PC-9 (cell line): Measurements from ENCODE around the gene BCL2L14. TPM values are rescaled to one million over a fixed set of nuclear protein-coding genes. Genes with fewer than 3 reads are reported as not detected.

Source experiments
- BruUV-seq: library from RNA; stranded (reverse); fragments of 400-500 nt; replicated peaks from 2 replicates; lab custom pipeline; 2021; lab: Mats Ljungman, UMichigan
- CTCF ChIA-PET: fragments of 300-600 bp; sonication (Branson Sonifier 250); formaldehyde crosslinking; loops from one replicate; lab custom pipeline; 2022; ENCODE audit warnings: antibody characterized with exemption; lab: Charles Lee
- POLR2A ChIA-PET: fragments of 300-600 bp; sonication (Branson Sonifier 250); formaldehyde crosslinking; loops from one replicate; lab custom pipeline; 2022; ENCODE audit warnings: antibody characterized with exemption; ENCODE audit not compliant: unreplicated experiment; lab: Charles Lee
- DNase-seq, 2 experiments: peaks; one replicate each; pipeline versions ENCODE4 v3.0.0 to v3.0.0-alpha.2; 2015 to 2022; ENCODE audit warnings: mixed read lengths in 1 of 2
- H2AFZ ChIP-seq: fragments of 200-600 bp; sonication (generic); 2 replicates; pipeline ENCODE4 v1.8.1; 2017; ENCODE audit warnings: antibody characterized with exemption
- H3F3A ChIP-seq: fragments of 200-600 bp; sonication (generic); 2 replicates; pipeline ENCODE4 v1.8.1; 2017; ENCODE audit warnings: antibody characterized with exemption, mild to moderate bottlenecking, low read depth; ENCODE audit not compliant: insufficient read depth
- H3K27ac ChIP-seq: fragments of 200-600 bp; sonication (generic); 2 replicates; pipeline ENCODE4 v1.6.1; 2016; ENCODE audit warnings: mixed run types
- H3K27me3 ChIP-seq: fragments of 200-600 bp; sonication (generic); 2 replicates; pipeline ENCODE4 v1.6.1; 2016; ENCODE audit warnings: low read depth, mixed run types; ENCODE audit not compliant: insufficient read depth
- H3K36me3 ChIP-seq: fragments of 200-600 bp; sonication (generic); 2 replicates; pipeline ENCODE4 v1.6.1; 2016; ENCODE audit warnings: low read depth, mixed run types
- H3K4me1 ChIP-seq: fragments of 200-600 bp; sonication (generic); replicated peaks from 2 replicates; pipeline ENCODE4 v1.6.1; 2016; ENCODE audit warnings: mixed run types; ENCODE audit not compliant: insufficient read depth
- H3K4me2 ChIP-seq: fragments of 200-600 bp; sonication (generic); 2 replicates; pipeline ENCODE4 v1.6.1; 2017; ENCODE audit warnings: mixed run types
- H3K4me3 ChIP-seq: fragments of 200-600 bp; sonication (generic); 2 replicates; pipeline ENCODE4 v1.6.1; 2016; ENCODE audit warnings: mixed run types
- H3K79me2 ChIP-seq: fragments of 200-600 bp; sonication (generic); 2 replicates; pipeline ENCODE4 v1.6.1; 2017; ENCODE audit warnings: low read depth, mixed run types
- H3K9me2 ChIP-seq: fragments of 200-600 bp; sonication (generic); 2 replicates; pipeline ENCODE4 v1.8.1; 2017; ENCODE audit warnings: mild to moderate bottlenecking; ENCODE audit not compliant: insufficient read depth
- H3K9me3 ChIP-seq: fragments of 200-600 bp; sonication (generic); 2 replicates; pipeline ENCODE4 v1.8.1; 2016; ENCODE audit warnings: low read depth; ENCODE audit not compliant: insufficient read depth
- H4K20me1 ChIP-seq: fragments of 200-600 bp; sonication (generic); 2 replicates; pipeline ENCODE4 v1.8.1; 2017; ENCODE audit not compliant: insufficient read depth
- CTCF ChIP-seq: fragments of 200-600 bp; sonication (generic); conservative IDR thresholded peaks from 2 replicates; pipeline ENCODE4 v1.6.1; 2017; ENCODE audit warnings: mixed run types, antibody characterized with exemption, mild to moderate bottlenecking, moderate library complexity
- EZH2 ChIP-seq: fragments of 200-600 bp; sonication (generic); IDR thresholded peaks from 2 replicates; pipeline ENCODE4 v1.8.0; 2017; ENCODE audit warnings: antibody characterized with exemption, low read depth
- intact Hi-C: fragments of 100-400 bp; cut with micrococcal nuclease; formaldehyde crosslinking; loops from one replicate; pipeline ENCODE4 v1.10.0; 2022; ENCODE audit not compliant: unreplicated experiment
- total RNA-seq: library from RNA; stranded (reverse); gene quantifications from 2 replicates; pipeline ENCODE4 v1.2.3, GENCODE V29; 2021

BCL2L14 gene
- total RNA-seq, 1 experiment from 2014 or later, result 6.0 TPM

GRCh38 chr12:12028668-12029402 lies 41.9 kb upstream of the BCL2L14 start:
- Histone ChIP-seq H4K20me1 (no peaks in the 10 kb centered on the region), H3K4me3 (no peak overlapping the region), H3K9me2 (no peaks in the 10 kb centered on the region), H3K4me2 (no peak overlapping the region), H3K4me1 (peaks cover 7% of the 10 kb centered on the region), H3K27ac (no peak overlapping the region), H3K36me3 (no peaks in the 10 kb centered on the region), H3K9me3 (no peaks in the 10 kb centered on the region), H3K79me2 (no peaks in the 10 kb centered on the region), H2AFZ (no peak overlapping the region), H3F3A (no peaks in the 10 kb centered on the region), H3K27me3 (no peaks in the 10 kb centered on the region)
- ChIA-PET CTCF (no interaction called here), POLR2A (no interaction called here)
- intact Hi-C loops, result no loop called here
- DNase-seq, result no peak
- TF ChIP-seq CTCF (no peak), EZH2 (no peak)
- BruUV-seq, result no TSS peak

GRCh38 chr12:12029653-12030052 lies 41.1 kb upstream of the BCL2L14 start:
- ChIA-PET CTCF (no interaction called here), POLR2A (no interaction called here)
- Histone ChIP-seq H3F3A (no peaks in the 10 kb centered on the region), H3K36me3 (no peaks in the 10 kb centered on the region), H3K9me2 (no peaks in the 10 kb centered on the region), H3K4me3 (no peak overlapping the region), H3K27me3 (no peaks in the 10 kb centered on the region), H3K9me3 (no peaks in the 10 kb centered on the region), H4K20me1 (no peaks in the 10 kb centered on the region), H2AFZ (no peak overlapping the region), H3K4me2 (no peak overlapping the region), H3K79me2 (no peaks in the 10 kb centered on the region), H3K27ac (no peak overlapping the region), H3K4me1 (peaks cover 7% of the 10 kb centered on the region)
- BruUV-seq, result no TSS peak
- DNase-seq, result no peak
- TF ChIP-seq EZH2 (no peak), CTCF (no peak)
- intact Hi-C loops, result loop anchor here (5.0 kb wide), 3 partner anchors 297 to 542 kb away; no protein-coding TSS in a partner anchor

GRCh38 chr12:12032260-12032791 lies 38.4 kb upstream of the BCL2L14 start:
- TF ChIP-seq CTCF (no peak), EZH2 (no peak)
- Histone ChIP-seq H3K36me3 (no peaks in the 10 kb centered on the region), H3K4me3 (no peak overlapping the region), H3K79me2 (no peaks in the 10 kb centered on the region), H3K4me1 (peaks cover 7% of the 10 kb centered on the region), H3K27ac (no peak overlapping the region), H3K27me3 (no peaks in the 10 kb centered on the region), H3F3A (no peaks in the 10 kb centered on the region), H3K4me2 (peak overlapping the region; percentile 74; the same call in 1 of the 2 replicates), H4K20me1 (no peaks in the 10 kb centered on the region), H3K9me2 (no peaks in the 10 kb centered on the region), H3K9me3 (no peaks in the 10 kb centered on the region), H2AFZ (no peak overlapping the region)
- intact Hi-C loops, result loop anchor here (2.0 to 5.0 kb wide), 8 partner anchors 74 to 545 kb away; no protein-coding TSS in a partner anchor
- BruUV-seq, result no TSS peak
- DNase-seq, result no peak
- ChIA-PET POLR2A (interaction anchor here (0.6 to 2.2 kb wide), 3 partner anchors 23 to 452 kb away, joined by 4 to 11 read pairs (median 5); no protein-coding TSS in a partner anchor), CTCF (interaction anchor here (0.6 to 2.9 kb wide), 10 partner anchors 22 to 705 kb away, joined by 3 to 33 read pairs (median 6); partner anchors contain the start of gene BORCS5)
